A673 (cell line): ENCODE data around the gene SETD3. TPM values are rescaled to one million over a fixed set of nuclear protein-coding genes. Genes with fewer than 3 reads are reported as not detected.

ENCODE experiments used
- BruUV-seq: library from RNA; stranded (reverse); fragments of 400-500 nt; replicated peaks from 2 replicates; lab custom pipeline; 2021; lab: Mats Ljungman, UMichigan
- CTCF ChIA-PET: fragments of 300-600 bp; sonication (Branson Sonifier 250); formaldehyde crosslinking; loops from one replicate; lab custom pipeline; 2022; ENCODE audit warnings: antibody characterized with exemption; lab: Charles Lee
- POLR2A ChIA-PET: fragments of 300-600 bp; sonication (Branson Sonifier 250); formaldehyde crosslinking; loops from one replicate; lab custom pipeline; 2022; ENCODE audit warnings: antibody characterized with exemption; ENCODE audit not compliant: low non-redundant PET; lab: Charles Lee
- DNase-seq: peaks from one replicate; pipeline ENCODE4 v3.0.0-alpha.2; 2015; ENCODE audit warnings: low spot score
- H3K27ac ChIP-seq: fragments of 200-600 bp; sonication (generic); 2 replicates; pipeline ENCODE4 v1.5.1; 2016; ENCODE audit warnings: mixed run types, low read depth, mild to moderate bottlenecking, mixed read lengths, antibody characterized with exemption, low read length; ENCODE audit not compliant: poor library complexity, severe bottlenecking
- H3K27me3 ChIP-seq: fragments of 200-600 bp; sonication (generic); replicated peaks from 2 replicates; pipeline ENCODE4 v1.6.1; 2017; ENCODE audit warnings: mixed run types, low read depth, mild to moderate bottlenecking, mixed read lengths, antibody characterized with exemption, low read length; ENCODE audit not compliant: insufficient read depth, poor library complexity
- H3K36me3 ChIP-seq: fragments of 200-600 bp; sonication (generic); 2 replicates; pipeline ENCODE4 v1.6.1; 2016; ENCODE audit warnings: mixed run types, mild to moderate bottlenecking, mixed read lengths, antibody characterized with exemption, low read length; ENCODE audit not compliant: insufficient read depth, poor library complexity, severe bottlenecking
- H3K4me1 ChIP-seq: fragments of 200-600 bp; sonication (generic); 2 replicates; pipeline ENCODE4 v1.6.1; 2017; ENCODE audit warnings: mixed run types, mild to moderate bottlenecking, mixed read lengths, antibody characterized with exemption, low read length; ENCODE audit not compliant: insufficient read depth, poor library complexity, severe bottlenecking
- H3K4me3 ChIP-seq: fragments of 200-600 bp; sonication (generic); 2 replicates; pipeline ENCODE4 v1.5.1; 2016; ENCODE audit warnings: low read depth, mixed run types, mild to moderate bottlenecking, mixed read lengths, low read length; ENCODE audit not compliant: poor library complexity, severe bottlenecking
- H3K9me3 ChIP-seq: fragments of 200-600 bp; sonication (generic); 2 replicates; pipeline ENCODE4 v1.6.1; 2016; ENCODE audit warnings: mixed run types, low read depth, mild to moderate bottlenecking, mixed read lengths, antibody characterized with exemption, low read length; ENCODE audit not compliant: poor library complexity, severe bottlenecking
- CTCF ChIP-seq: fragments of 300-800, 200-600 bp; sonication (generic); conservative IDR thresholded peaks from 2 replicates; pipeline ENCODE4 v1.5.1; 2017; ENCODE audit warnings: low read depth, mild to moderate bottlenecking, antibody characterized with exemption, low read length, moderate library complexity, mixed read lengths
- EZH2 ChIP-seq: fragments of 200-600 bp; sonication (generic); IDR thresholded peaks from 2 replicates; pipeline ENCODE4 v1.6.1; 2017; ENCODE audit warnings: borderline replicate concordance, low read depth, mild to moderate bottlenecking, mixed read lengths, antibody characterized with exemption, low read length; ENCODE audit not compliant: poor library complexity, severe bottlenecking
- intact Hi-C: fragments of 100-400 bp; cut with micrococcal nuclease; formaldehyde crosslinking; loops from one replicate; pipeline ENCODE4 v1.10.0; 2022; ENCODE audit not compliant: unreplicated experiment
- total RNA-seq: library from RNA; stranded (reverse); gene quantifications from 2 replicates; pipeline ENCODE4 v1.2.3, GENCODE V29; 2021

SETD3 gene
- total RNA-seq, 1 experiment from 2014 or later: 46.4 TPM

DNA sequence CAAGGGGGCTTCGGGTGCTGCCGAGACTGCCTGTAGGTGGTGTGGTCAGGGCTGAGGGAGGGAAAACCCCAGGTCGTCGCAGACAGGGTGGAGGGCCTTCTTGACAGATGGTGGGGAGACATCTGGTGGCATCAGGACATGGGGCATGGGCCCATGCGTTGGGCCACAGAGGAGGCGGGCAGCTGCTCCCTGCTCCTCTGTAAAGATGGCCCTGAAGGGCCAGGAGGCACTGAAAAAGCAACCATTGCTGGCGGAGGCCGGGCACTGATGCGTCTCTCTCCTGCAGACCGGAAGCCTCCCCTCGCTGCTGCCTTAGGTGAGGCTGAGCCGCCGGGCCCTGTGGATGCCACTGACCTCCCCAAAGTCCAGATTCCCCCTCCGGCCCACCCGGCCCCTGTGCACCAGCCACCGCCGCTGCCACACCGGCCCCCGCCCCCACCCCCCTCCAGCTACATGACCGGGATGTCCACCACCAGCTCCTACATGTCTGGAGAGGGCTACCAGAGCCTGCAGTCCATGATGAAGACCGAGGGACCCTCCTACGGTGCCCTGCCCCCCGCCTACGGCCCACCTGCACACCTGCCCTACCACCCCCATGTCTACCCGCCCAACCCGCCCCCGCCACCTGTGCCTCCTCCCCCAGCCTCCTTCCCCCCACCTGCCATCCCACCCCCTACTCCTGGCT is 29.4 kb upstream of the SETD3 start:
- TF ChIP-seq EZH2 (no peak), CTCF (no peak)
- Histone ChIP-seq H3K9me3 (no peaks in the 10 kb centered on the region), H3K27me3 (no peaks in the 10 kb centered on the region), H3K4me1 (no peaks in the 10 kb centered on the region), H3K4me3 (no peak overlapping the region), H3K27ac (no peak overlapping the region), H3K36me3 (peaks cover 42% of the 10 kb centered on the region)
- intact Hi-C loops: no loop called here
- POLR2A ChIA-PET: no interaction called here
- no TSS peak for BruUV-seq
- DNase-seq: no peak
- CTCF ChIA-PET: no interaction called here

- no TSS peak for BruUV-seq
- no peaks in the 10 kb centered on the region for H3K9me3 ChIP-seq
- no peaks in the 10 kb centered on the region for H3K27me3 ChIP-seq
- peaks cover 51% of the 10 kb centered on the region for H3K36me3 ChIP-seq
- TF ChIP-seq CTCF (no peak), EZH2 (no peak)
- H3K4me1 ChIP-seq: no peaks in the 10 kb centered on the region
- ChIA-PET POLR2A (no interaction called here), CTCF (no interaction called here)
- no peak for DNase-seq
- intact Hi-C loops: no loop called here
- H3K4me3 ChIP-seq: no peak overlapping the region
- H3K27ac ChIP-seq: no peak overlapping the region
Observed at GRCh38 chr14:99508896-99509629, 28.4 kb upstream of the SETD3 start.

DNA sequence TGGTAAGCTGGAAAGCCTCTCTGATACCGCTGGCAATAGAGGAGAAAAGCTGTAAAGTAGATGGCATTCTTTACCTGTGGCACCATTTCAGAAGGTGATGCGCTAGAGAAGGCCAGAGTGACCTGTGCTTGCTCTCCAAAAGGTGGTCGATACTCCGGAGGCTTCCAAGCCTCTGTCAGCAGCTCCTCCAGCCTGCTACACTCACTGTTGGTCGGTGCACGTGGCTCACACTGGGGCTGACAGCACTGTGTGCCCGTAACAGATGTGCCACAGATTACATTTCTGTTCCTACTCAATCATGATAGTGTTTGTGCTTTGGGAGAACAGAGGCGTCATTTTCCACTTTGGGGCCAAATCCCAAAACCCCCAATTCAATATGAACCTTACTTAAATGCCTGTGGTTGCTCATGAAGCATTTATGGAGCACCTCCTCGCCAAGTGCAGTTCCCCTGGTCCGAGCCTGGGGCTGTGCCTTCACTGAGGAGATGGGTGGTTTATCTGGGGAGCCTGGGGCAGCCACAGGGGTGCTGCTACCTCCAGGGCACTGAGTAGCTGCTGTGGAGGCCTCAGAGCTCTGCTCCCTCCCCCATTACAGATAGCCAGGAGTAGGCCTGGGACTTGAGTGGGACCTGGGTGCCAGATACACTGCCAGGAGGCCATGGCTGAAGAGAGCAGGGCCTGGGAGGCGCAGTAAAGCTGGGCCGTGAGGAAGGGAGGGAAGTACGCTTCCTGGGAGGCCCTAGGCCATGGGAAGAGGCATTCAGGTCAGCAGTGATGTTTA is 27.4 kb upstream of the SETD3 start:
- H3K9me3 ChIP-seq: no peaks in the 10 kb centered on the region
- H3K27ac ChIP-seq: no peak overlapping the region
- CTCF ChIA-PET: no interaction called here
- TF ChIP-seq EZH2 (no peak), CTCF (no peak)
- DNase-seq: no peak
- no peaks in the 10 kb centered on the region for H3K27me3 ChIP-seq
- intact Hi-C loops: no loop called here
- peaks cover 61% of the 10 kb centered on the region for H3K36me3 ChIP-seq
- POLR2A ChIA-PET: no interaction called here
- no TSS peak for BruUV-seq
- H3K4me3 ChIP-seq: no peak overlapping the region
- H3K4me1 ChIP-seq: no peaks in the 10 kb centered on the region
